ENCODE data around the gene CARD6.
"Not testable (repeated sequence)": the region's sequence is repeated elsewhere in the genome, so short reads cannot be mapped to it uniquely, and the experiment has no call there.

CARD6 gene

GRCh38 chr5:40873286-40873880 lies 32.2 kb downstream of the CARD6 start:
- DNase-seq (ENCODE audit: low read depth, low spot score), result no peak

- no peak for DNase-seq (ENCODE audit: low read depth, low spot score)
These were observed 34.8 kb downstream of the CARD6 start for GRCh38 chr5:40875958-40876357.

GRCh38 chr5:40877371-40877988 lies 36.3 kb downstream of the CARD6 start:
- DNase-seq (ENCODE audit: low read depth, low spot score), result no peak

- DNase-seq (ENCODE audit: low read depth, low spot score), result no peak
These were observed 38.2 kb downstream of the CARD6 start for GRCh38 chr5:40879163-40879942.

- DNase-seq (ENCODE audit: low read depth, low spot score), result no peak
These were observed 41.1 kb downstream of the CARD6 start for GRCh38 chr5:40882291-40882690.

- DNase-seq (ENCODE audit: low read depth, low spot score), result not testable (repeated sequence)
These were observed 41.9 kb downstream of the CARD6 start for GRCh38 chr5:40883051-40883450.

- DNase-seq (ENCODE audit: low read depth, low spot score), result not testable (repeated sequence)
These were observed 54.6 kb downstream of the CARD6 start for GRCh38 chr5:40895440-40896425.

GRCh38 chr5:40904205-40904993 lies 63.2 kb downstream of the CARD6 start:
- peak; percentile 53 for DNase-seq (ENCODE audit: low read depth, low spot score)

- DNase-seq (ENCODE audit: low read depth, low spot score), result no peak
These were observed 63.8 kb downstream of the CARD6 start for GRCh38 chr5:40904994-40905306.

- DNase-seq (ENCODE audit: low read depth, low spot score), result no peak
These were observed 65.2 kb downstream of the CARD6 start for GRCh38 chr5:40906351-40906751.

GRCh38 chr5:40909264-40909663 lies 68.1 kb downstream of the CARD6 start, which contains the start of gene C7:
Gene C7, plus strand, starts transcription at chr5:40909497. Its CDS starts 114 bp downstream, at chr5:40909611.
- no peak for DNase-seq (ENCODE audit: low read depth, low spot score)

GRCh38 chr5:40909723-40910122 lies 68.6 kb downstream of the CARD6 start:
- no peak for DNase-seq (ENCODE audit: low read depth, low spot score)
